Stimulated activated effector memory CD8-positive, alpha-beta T cell treated with anti-CD3 and anti-CD28 coated beads, Interleukin-12 subunit alpha, Interleukin-12 subunit beta, amount 100 ng/mL, for 72 hours (primary cell): ENCODE measurements around the gene GRIN1.

Experiments used
- ATAC-seq: fragments of 150-1000 bp; cut with Tn5 transposase; 2 replicates; pipeline ENCODE4 v1.10.0; 2021
- DNase-seq, 2 donors: peaks; one replicate each; pipeline ENCODE4 v3.0.0; 2021 to 2022; ENCODE audit warnings: low spot score in 2 of 2
- H3K27ac Mint-ChIP-seq: one replicate; pipeline ENCODE4 v1.8.0; 2022; ENCODE audit warnings: mild to moderate bottlenecking, mixed read lengths
- H3K36me3 Mint-ChIP-seq: one replicate; pipeline ENCODE4 v1.8.0; 2022; ENCODE audit warnings: mild to moderate bottlenecking, mixed read lengths
- H3K4me1 Mint-ChIP-seq: one replicate; pipeline ENCODE4 v1.8.0; 2022; ENCODE audit warnings: mixed read lengths
- H3K4me3 Mint-ChIP-seq: one replicate; pipeline ENCODE4 v1.8.0; 2022; ENCODE audit warnings: mild to moderate bottlenecking, mixed read lengths
- H3K9me3 Mint-ChIP-seq: one replicate; pipeline ENCODE4 v1.8.0; 2022; ENCODE audit warnings: mixed read lengths

GRIN1 gene

GRCh38 chr9:137206602-137207001, 67.6 kb downstream of the GRIN1 start:
- Mint-ChIP-seq H3K4me1 (peaks cover 40% of the 10 kb centered on the region), H3K4me3 (peak overlapping the region; percentile 94), H3K27ac (peak overlapping the region; percentile 97), H3K36me3 (peaks cover 58% of the 10 kb centered on the region), H3K9me3 (no peaks in the 10 kb centered on the region)
- DNase-seq, result no peak
- ATAC-seq, result no peak

- H3K4me3 Mint-ChIP-seq, result no peak overlapping the region
- H3K27ac Mint-ChIP-seq, result no peak overlapping the region
- peaks cover 12% of the 10 kb centered on the region for H3K4me1 Mint-ChIP-seq
- peaks cover 48% of the 10 kb centered on the region for H3K36me3 Mint-ChIP-seq
- DNase-seq, result no peak
- no peaks in the 10 kb centered on the region for H3K9me3 Mint-ChIP-seq
- no peak for ATAC-seq
Measured at GRCh38 chr9:137211532-137211931, 72.6 kb downstream of the GRIN1 start.

GRCh38 chr9:137212520-137212919, 73.6 kb downstream of the GRIN1 start:
- H3K36me3 Mint-ChIP-seq, result peaks cover 41% of the 10 kb centered on the region
- no peak overlapping the region for H3K27ac Mint-ChIP-seq
- H3K4me3 Mint-ChIP-seq, result no peak overlapping the region
- H3K4me1 Mint-ChIP-seq, result peaks cover 2% of the 10 kb centered on the region
- DNase-seq (no peak), ATAC-seq (no peak)
- H3K9me3 Mint-ChIP-seq, result no peaks in the 10 kb centered on the region

GRCh38 chr9:137213160-137214060, 74.5 kb downstream of the GRIN1 start:
- DNase-seq (no peak), ATAC-seq (no peak)
- peaks cover 32% of the 10 kb centered on the region for H3K36me3 Mint-ChIP-seq
- H3K4me1 Mint-ChIP-seq, result no peaks in the 10 kb centered on the region
- no peak overlapping the region for H3K4me3 Mint-ChIP-seq
- H3K9me3 Mint-ChIP-seq, result no peaks in the 10 kb centered on the region
- no peak overlapping the region for H3K27ac Mint-ChIP-seq

DNA sequence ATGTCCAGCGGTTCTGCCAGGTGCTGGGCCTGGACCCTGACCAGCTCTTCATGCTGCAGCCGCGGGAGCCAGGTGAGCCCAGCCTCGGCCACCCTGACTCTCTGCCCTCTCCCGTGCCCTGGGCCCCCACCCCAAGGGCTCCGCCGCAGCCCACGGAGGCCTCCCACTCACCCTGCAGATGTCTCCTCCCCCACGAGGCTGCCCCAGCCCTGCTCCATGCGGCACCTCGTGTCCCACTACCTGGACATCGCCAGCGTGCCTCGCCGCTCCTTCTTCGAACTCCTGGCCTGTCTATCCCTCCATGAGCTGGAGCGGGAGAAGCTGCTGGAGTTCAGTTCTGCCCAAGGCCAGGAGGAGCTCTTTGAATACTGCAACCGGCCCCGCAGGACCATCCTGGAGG, 75.7 kb downstream of the GRIN1 start:
- no peak for DNase-seq
- no peak overlapping the region for H3K4me3 Mint-ChIP-seq
- ATAC-seq, result no peak
- no peaks in the 10 kb centered on the region for H3K9me3 Mint-ChIP-seq
- H3K36me3 Mint-ChIP-seq, result peaks cover 22% of the 10 kb centered on the region
- no peak overlapping the region for H3K27ac Mint-ChIP-seq
- H3K4me1 Mint-ChIP-seq, result no peaks in the 10 kb centered on the region

DNA sequence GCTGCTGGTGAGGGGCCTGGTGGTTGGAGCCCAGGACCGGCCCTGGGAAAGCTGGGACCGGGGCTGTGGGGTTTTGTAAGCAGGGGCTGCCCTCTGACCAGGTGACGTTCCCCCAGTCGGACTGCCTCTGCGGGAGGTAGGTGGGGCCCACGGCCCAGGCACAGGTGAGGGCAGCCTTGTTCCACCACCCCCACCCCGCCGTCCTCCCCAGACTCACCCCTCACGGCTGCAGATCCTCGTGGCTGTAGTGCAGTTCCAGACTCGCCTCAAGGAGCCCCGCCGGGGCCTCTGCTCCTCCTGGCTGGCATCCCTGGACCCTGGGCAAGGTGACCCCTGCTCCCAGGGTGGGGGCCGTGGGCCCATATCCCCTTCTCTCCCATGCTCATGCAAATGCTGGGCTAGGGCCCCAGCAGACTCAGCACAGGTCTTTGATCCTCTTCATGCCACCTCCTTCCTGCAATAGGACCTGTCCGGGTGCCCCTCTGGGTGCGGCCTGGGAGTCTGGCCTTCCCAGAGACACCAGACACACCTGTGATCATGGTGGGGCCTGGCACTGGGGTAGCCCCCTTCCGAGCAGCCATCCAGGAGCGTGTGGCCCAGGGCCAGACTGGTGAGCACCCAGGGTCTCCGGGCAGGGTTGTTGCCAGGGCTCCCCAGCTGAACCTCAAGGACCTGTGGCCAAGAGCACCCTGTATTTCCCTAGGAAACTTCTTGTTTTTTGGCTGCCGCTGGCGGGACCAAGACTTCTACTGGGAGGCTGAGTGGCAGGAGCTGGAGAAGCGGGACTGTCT, 76.4 kb downstream of the GRIN1 start:
- Mint-ChIP-seq H3K4me1 (peaks cover 4% of the 10 kb centered on the region), H3K4me3 (no peak overlapping the region), H3K9me3 (no peaks in the 10 kb centered on the region), H3K36me3 (peaks cover 14% of the 10 kb centered on the region), H3K27ac (no peak overlapping the region)
- DNase-seq (no peak), ATAC-seq (no peak)

GRCh38 chr9:137216188-137216965, 77.4 kb downstream of the GRIN1 start:
- H3K27ac Mint-ChIP-seq, result no peak overlapping the region
- peaks cover 6% of the 10 kb centered on the region for H3K36me3 Mint-ChIP-seq
- H3K4me3 Mint-ChIP-seq, result no peak overlapping the region
- no peaks in the 10 kb centered on the region for H3K9me3 Mint-ChIP-seq
- DNase-seq, result no peak
- ATAC-seq, result no peak
- peaks cover 4% of the 10 kb centered on the region for H3K4me1 Mint-ChIP-seq

GRCh38 chr9:137217276-137218211, 78.6 kb downstream of the GRIN1 start:
- DNase-seq (no peak), ATAC-seq (no peak)
- H3K36me3 Mint-ChIP-seq, result peaks cover 6% of the 10 kb centered on the region
- H3K4me3 Mint-ChIP-seq, result no peak overlapping the region
- peaks cover 4% of the 10 kb centered on the region for H3K4me1 Mint-ChIP-seq
- no peaks in the 10 kb centered on the region for H3K9me3 Mint-ChIP-seq
- no peak overlapping the region for H3K27ac Mint-ChIP-seq

DNA sequence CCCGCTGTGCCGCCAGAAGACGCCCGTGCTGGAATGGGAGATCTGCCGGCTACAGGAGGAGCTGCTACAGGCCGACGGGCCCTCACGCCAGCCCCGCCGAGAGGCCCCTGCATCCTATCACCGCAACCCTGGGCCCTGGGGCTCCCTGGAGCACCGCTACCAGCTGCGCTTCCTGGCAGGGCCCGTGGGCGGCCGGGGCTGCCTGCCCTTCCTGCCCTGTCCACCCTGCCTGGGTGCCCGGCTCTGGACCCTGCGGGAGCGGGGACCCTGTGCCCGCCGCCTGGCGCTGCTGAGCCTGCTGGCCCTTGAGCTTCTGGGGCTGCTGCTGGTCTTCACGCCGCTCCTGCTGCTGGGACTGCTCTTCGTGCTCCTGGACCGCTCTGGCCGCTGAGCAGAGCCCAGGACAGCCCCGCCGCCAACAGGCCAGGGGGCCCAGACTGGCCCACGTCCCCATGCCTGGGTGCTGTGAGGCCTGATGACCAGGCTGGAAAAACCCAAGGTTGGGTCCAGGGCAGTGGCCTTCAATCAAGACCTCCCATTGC, 79.3 kb downstream of the GRIN1 start:
- H3K4me3 Mint-ChIP-seq, result no peak overlapping the region
- H3K4me1 Mint-ChIP-seq, result peaks cover 9% of the 10 kb centered on the region
- H3K9me3 Mint-ChIP-seq, result no peaks in the 10 kb centered on the region
- ATAC-seq, result no peak
- H3K36me3 Mint-ChIP-seq, result peaks cover 8% of the 10 kb centered on the region
- H3K27ac Mint-ChIP-seq, result no peak overlapping the region
- DNase-seq, result no peak
